HUES64 (cell line): ENCODE results near the gene RNF220.

Experiments used
- H3K27ac ChIP-seq: 2 replicates; pipeline ENCODE4 v1.7.0; 2013; ENCODE audit warnings: low read depth, low read length, inconsistent platforms
- H3K27me3 ChIP-seq: 2 replicates; pipeline ENCODE4 v1.6.1; 2013; ENCODE audit warnings: mild to moderate bottlenecking, low read length; ENCODE audit not compliant: insufficient read depth
- H3K36me3 ChIP-seq: 2 replicates; pipeline ENCODE4 v1.6.1; 2013; ENCODE audit warnings: mild to moderate bottlenecking, low read length; ENCODE audit not compliant: insufficient read depth
- H3K4me1 ChIP-seq: 2 replicates; pipeline ENCODE4 v1.6.1; 2013; ENCODE audit warnings: mild to moderate bottlenecking, low read length, moderate library complexity; ENCODE audit not compliant: insufficient read depth
- H3K4me3 ChIP-seq: 2 replicates; pipeline ENCODE4 v1.5.1; 2013; ENCODE audit warnings: mild to moderate bottlenecking, low read length, moderate library complexity
- H3K9ac ChIP-seq: 2 replicates; pipeline ENCODE4 v1.6.1; 2013; ENCODE audit warnings: mild to moderate bottlenecking, low read depth, low read length
- H3K9me3 ChIP-seq: 2 replicates; pipeline ENCODE4 v1.6.1; 2013; ENCODE audit warnings: low read depth, low read length; ENCODE audit not compliant: insufficient read depth
- WGBS: fragments of 150-250, 120-280 bp; methylation state at CpG from one replicate; pipeline ENCODE4 v1.1.7; 2013; ENCODE audit warnings: missing lambda C conversion rate; 5-methylcytosine and 5-hydroxymethylcytosine counted together

The RNF220 gene

GRCh38 chr1:44610527-44611148 lies 205.6 kb downstream of the RNF220 start:
- no peaks in the 10 kb centered on the region; the same call in 1 of the 2 replicates for H3K4me1 ChIP-seq
- WGBS: 65% methylated on average over 11 of the region's 12 CpGs
- H3K4me3 ChIP-seq: no peak overlapping the region

GRCh38 chr1:44611419-44611818 lies 206.4 kb downstream of the RNF220 start:
- Histone ChIP-seq H3K9me3 (no peaks in the 10 kb centered on the region), H3K4me1 (no peaks in the 10 kb centered on the region; the same call in 1 of the 2 replicates), H3K27me3 (peaks cover 8% of the 10 kb centered on the region), H3K4me3 (no peak overlapping the region), H3K36me3 (no peaks in the 10 kb centered on the region; the same call in 1 of the 2 replicates), H3K27ac (no peak overlapping the region), H3K9ac (no peak overlapping the region)
- WGBS: 90% methylated on average over 5 of the region's 5 CpGs

More at GRCh38 chr1:44610527-44611148, 205.6 kb downstream of the RNF220 start:
- no peaks in the 10 kb centered on the region for H3K27me3 ChIP-seq
- H3K36me3 ChIP-seq: no peaks in the 10 kb centered on the region; the same call in 1 of the 2 replicates
- no peak overlapping the region for H3K9ac ChIP-seq
- H3K27ac ChIP-seq: no peak overlapping the region
- H3K9me3 ChIP-seq: no peaks in the 10 kb centered on the region

GRCh38 chr1:44611866-44612265 lies 206.8 kb downstream of the RNF220 start:
- no peak overlapping the region for H3K27ac ChIP-seq
- no peak overlapping the region for H3K9ac ChIP-seq
- H3K4me3 ChIP-seq: no peak overlapping the region
- no peaks in the 10 kb centered on the region; the same call in 1 of the 2 replicates for H3K36me3 ChIP-seq
- H3K4me1 ChIP-seq: no peaks in the 10 kb centered on the region; the same call in 1 of the 2 replicates
- no peaks in the 10 kb centered on the region for H3K9me3 ChIP-seq
- WGBS: 79% methylated on average over 4 of the region's 4 CpGs
- peaks cover 12% of the 10 kb centered on the region for H3K27me3 ChIP-seq

- H3K27me3 ChIP-seq: peaks cover 31% of the 10 kb centered on the region
- no peaks in the 10 kb centered on the region; the same call in 1 of the 2 replicates for H3K36me3 ChIP-seq
- H3K9me3 ChIP-seq: no peaks in the 10 kb centered on the region
- H3K4me3 ChIP-seq: no peak overlapping the region
- WGBS: 78% methylated on average over 6 of the region's 6 CpGs
- H3K9ac ChIP-seq: no peak overlapping the region
- peaks cover 3% of the 10 kb centered on the region; the same call in 1 of the 2 replicates for H3K4me1 ChIP-seq
- H3K27ac ChIP-seq: no peak overlapping the region
Measured at GRCh38 chr1:44613941-44614340, 208.9 kb downstream of the RNF220 start.

GRCh38 chr1:44616284-44616990 lies 211.4 kb downstream of the RNF220 start:
- Histone ChIP-seq H3K4me1 (peaks cover 3% of the 10 kb centered on the region; the same call in 1 of the 2 replicates), H3K27me3 (peaks cover 31% of the 10 kb centered on the region), H3K9ac (no peak overlapping the region), H3K36me3 (no peaks in the 10 kb centered on the region; the same call in 1 of the 2 replicates), H3K27ac (no peak overlapping the region), H3K9me3 (no peaks in the 10 kb centered on the region), H3K4me3 (peak overlapping the region; percentile 54)
- WGBS: 65% methylated on average over 4 of the region's 4 CpGs

- no peaks in the 10 kb centered on the region; the same call in 1 of the 2 replicates for H3K36me3 ChIP-seq
- peaks cover 3% of the 10 kb centered on the region; the same call in 1 of the 2 replicates for H3K4me1 ChIP-seq
- peaks cover 31% of the 10 kb centered on the region for H3K27me3 ChIP-seq
- peak overlapping the region; percentile 54 for H3K4me3 ChIP-seq
- no peak overlapping the region for H3K27ac ChIP-seq
- no peak overlapping the region for H3K9ac ChIP-seq
- no peaks in the 10 kb centered on the region for H3K9me3 ChIP-seq
- WGBS: 3% methylated on average over 63 of the region's 63 CpGs
Measured at GRCh38 chr1:44616991-44617702, 212.1 kb downstream of the RNF220 start.

- H3K4me3 ChIP-seq: peak overlapping the region; percentile 54
- 52% methylated on average over 1 of the region's 1 CpG for WGBS
- H3K27ac ChIP-seq: no peak overlapping the region
- H3K9ac ChIP-seq: no peak overlapping the region; the same call in 1 of the 2 replicates
- H3K4me1 ChIP-seq: peaks cover 3% of the 10 kb centered on the region; the same call in 1 of the 2 replicates
- H3K9me3 ChIP-seq: no peaks in the 10 kb centered on the region
- H3K27me3 ChIP-seq: peaks cover 31% of the 10 kb centered on the region
- no peaks in the 10 kb centered on the region; the same call in 1 of the 2 replicates for H3K36me3 ChIP-seq
Measured at GRCh38 chr1:44617703-44618029, 212.6 kb downstream of the RNF220 start.

GRCh38 chr1:44619261-44619900 lies 214.3 kb downstream of the RNF220 start:
- no peaks in the 10 kb centered on the region for H3K9me3 ChIP-seq
- H3K9ac ChIP-seq: no peak overlapping the region
- H3K27me3 ChIP-seq: peaks cover 31% of the 10 kb centered on the region
- H3K27ac ChIP-seq: no peak overlapping the region
- peaks cover 3% of the 10 kb centered on the region; the same call in 1 of the 2 replicates for H3K4me1 ChIP-seq
- no peak overlapping the region for H3K4me3 ChIP-seq
- WGBS: 56% methylated on average over 9 of the region's 12 CpGs
- H3K36me3 ChIP-seq: no peaks in the 10 kb centered on the region; the same call in 1 of the 2 replicates

GRCh38 chr1:44620072-44620471 lies 215.0 kb downstream of the RNF220 start:
- H3K27me3 ChIP-seq: peaks cover 31% of the 10 kb centered on the region
- no peak overlapping the region for H3K4me3 ChIP-seq
- H3K4me1 ChIP-seq: peaks cover 3% of the 10 kb centered on the region; the same call in 1 of the 2 replicates
- 95% methylated on average over 3 of the region's 3 CpGs for WGBS
- H3K9ac ChIP-seq: no peak overlapping the region
- H3K36me3 ChIP-seq: no peaks in the 10 kb centered on the region
- H3K9me3 ChIP-seq: no peaks in the 10 kb centered on the region
- H3K27ac ChIP-seq: no peak overlapping the region

GRCh38 chr1:44621841-44622286 lies 216.8 kb downstream of the RNF220 start:
- Histone ChIP-seq H3K27ac (no peak overlapping the region), H3K9ac (no peak overlapping the region), H3K4me3 (no peak overlapping the region), H3K4me1 (peaks cover 3% of the 10 kb centered on the region; the same call in 1 of the 2 replicates), H3K27me3 (peaks cover 19% of the 10 kb centered on the region), H3K36me3 (no peaks in the 10 kb centered on the region), H3K9me3 (no peaks in the 10 kb centered on the region)
- 95% methylated on average over 15 of the region's 15 CpGs for WGBS
